Tibial nerve (tissue), 4 donors: ENCODE measurements around the gene YBX2. TPM values are rescaled to one million over a fixed set of nuclear protein-coding genes. Genes with fewer than 3 reads are reported as not detected.

ENCODE experiments used
- DNase-seq, 2 donors: peaks; one replicate each; pipeline ENCODE4 v3.0.0-alpha.2; 2019; ENCODE audit warnings: low spot score in 2 of 2
- H3K27ac ChIP-seq, 4 donors: fragments of 200-600 bp; sonication (generic) in 3 of 4; one replicate each; pipeline ENCODE4 v1.5.1; 2017 to 2019; ENCODE audit warnings: mild to moderate bottlenecking in 1 of 4
- H3K27me3 ChIP-seq, 2 donors: fragments of 200-600 bp; sonication (generic) in 1 of 2; one replicate each; pipeline versions ENCODE4 v1.5.1 to v1.6.0; 2017 to 2019
- H3K36me3 ChIP-seq, 3 donors: fragments of 200-600 bp; sonication (generic); one replicate each; pipeline ENCODE4 v1.5.1; 2018 to 2019
- H3K4me1 ChIP-seq, 4 donors: fragments of 200-600 bp; sonication (generic) in 3 of 4; one replicate each; pipeline ENCODE4 v1.5.1; 2017 to 2019
- H3K4me3 ChIP-seq, 4 donors: fragments of 200-600 bp; sonication (generic) in 3 of 4; one replicate each; pipeline ENCODE4 v1.5.1; 2017 to 2019; ENCODE audit warnings: mild to moderate bottlenecking in 1 of 4, moderate library complexity in 1 of 4
- H3K9me3 ChIP-seq, 4 donors: fragments of 200-600 bp; sonication (generic) in 3 of 4; one replicate each; pipeline ENCODE4 v1.5.1; 2017 to 2019
- CTCF ChIP-seq, 5 experiments: fragments of 200-600 bp in 3 of 5; fragments of 450-650 bp in 2 of 5; sonication (generic) in 3 of 5; IDR thresholded peaks; one replicate each; pipeline ENCODE4 v1.5.1; 2016 to 2019; ENCODE audit warnings: antibody characterized with exemption in 5 of 5, mild to moderate bottlenecking in 3 of 5, moderate library complexity in 2 of 5
- EP300 ChIP-seq, 2 donors: sonication (generic); formaldehyde crosslinking; IDR thresholded peaks; one replicate each; pipeline ENCODE4 v1.6.1; 2017; ENCODE audit warnings: antibody characterized with exemption in 2 of 2, mild to moderate bottlenecking in 1 of 2
- POLR2A ChIP-seq, 2 donors: fragments of 450-650 bp; IDR thresholded peaks; one replicate each; pipeline ENCODE4 v1.6.1; 2017; ENCODE audit warnings: antibody characterized with exemption in 2 of 2, mild to moderate bottlenecking in 2 of 2, moderate library complexity in 2 of 2
- whole genome bisulfite sequencing, 2 donors: methylation state at CpG; one replicate each; pipeline ENCODE4 v1.1.5; 2018; 5-methylcytosine and 5-hydroxymethylcytosine counted together
- total RNA-seq, 4 donors: library from RNA; depleted of rRNA; stranded (reverse); fragments of >200 nt; gene quantifications; one replicate each; pipeline ENCODE4 v1.1.0, GENCODE V29; 2016

YBX2 gene
- total RNA-seq, 4 donors from 2014 or later, result under 0.01 to 2.1 (median 0.52) TPM

DNA sequence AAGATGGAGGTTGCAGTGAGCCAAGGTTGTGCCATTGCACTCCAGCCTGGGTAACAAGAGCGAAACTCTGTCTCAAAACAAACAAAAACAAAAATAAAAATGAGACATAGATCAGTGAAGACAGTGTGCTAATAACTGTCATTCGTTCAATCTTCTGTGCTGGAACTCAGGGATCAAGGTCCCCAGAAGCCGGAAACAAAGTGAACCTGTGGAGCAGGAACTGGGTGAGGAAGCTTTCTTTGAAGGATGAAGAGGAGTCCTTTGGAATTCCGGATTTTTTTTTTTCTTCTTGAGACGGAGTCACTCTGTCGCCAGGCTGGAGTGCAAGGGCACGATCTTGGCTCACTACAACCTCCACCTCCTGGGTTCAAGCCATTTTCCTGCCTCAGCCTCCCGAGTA lies 15.0 kb downstream of the YBX2 start:
- peaks cover 0 to 27% (median 13%) of the 10 kb centered on the region in 4 donors for H3K4me1 ChIP-seq
- H3K9me3 ChIP-seq, result no peaks in the 10 kb centered on the region
- no peak overlapping the region for H3K4me3 ChIP-seq
- no peaks in the 10 kb centered on the region for H3K36me3 ChIP-seq
- DNase-seq, result no peak
- TF ChIP-seq CTCF (IDR thresholded peaks at IDR 0.05) (no peak), EP300 (IDR thresholded peaks at IDR 0.05) (no peak), POLR2A (IDR thresholded peaks at IDR 0.05) (no peak)
- WGBS, 2 donors, result 82 to 87% methylated on average over 8 of the region's 8 CpGs
- H3K27ac ChIP-seq, result peak overlapping the region in 1 of 4 donors; percentile 5
- peaks cover 0 to 18% of the 10 kb centered on the region in 2 donors for H3K27me3 ChIP-seq

DNA sequence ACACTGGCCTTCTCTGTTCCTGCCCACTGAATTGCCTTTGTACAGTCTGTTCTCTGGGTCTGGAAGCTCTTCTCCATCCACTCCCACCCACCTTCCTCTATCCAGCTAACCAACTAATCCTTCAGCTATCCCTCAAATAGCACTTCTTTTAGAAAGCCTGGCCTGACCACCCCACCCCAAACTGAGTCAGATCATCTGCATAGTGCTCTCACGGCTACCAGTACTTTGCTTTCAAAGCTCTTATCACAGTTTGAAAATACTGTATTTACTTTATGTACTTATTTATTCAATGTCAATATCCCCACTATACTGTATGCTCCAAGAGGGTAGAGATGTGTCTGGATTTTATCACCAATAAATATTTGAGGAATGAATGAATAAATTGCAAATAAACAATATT lies 27.7 kb downstream of the YBX2 start:
- peaks cover 0 to 39% of the 10 kb centered on the region in 2 donors for H3K27me3 ChIP-seq

DNA sequence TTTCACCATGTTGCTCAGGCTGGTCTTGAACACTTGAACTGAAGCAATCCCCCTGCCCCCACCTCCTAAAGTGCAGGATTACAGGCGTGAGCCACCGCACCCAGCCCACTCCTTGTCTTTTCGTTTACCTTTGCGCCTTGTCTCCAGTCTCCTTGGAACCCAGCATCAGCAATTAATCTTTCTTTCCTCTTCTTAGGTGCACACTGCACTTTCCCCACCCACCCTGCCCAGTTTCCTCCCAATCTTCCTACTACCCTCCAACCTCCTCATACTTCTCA lies 30.7 kb downstream of the YBX2 start:
- DNase-seq, result no peak
- peaks cover 0 to 38% (median 13%) of the 10 kb centered on the region in 4 donors for H3K4me1 ChIP-seq
- no peaks in the 10 kb centered on the region for H3K9me3 ChIP-seq
- TF ChIP-seq POLR2A (IDR thresholded peaks at IDR 0.05) (no peak), CTCF (IDR thresholded peaks at IDR 0.05) (no peak), EP300 (IDR thresholded peaks at IDR 0.05) (no peak)
- WGBS, 2 donors, result 55 to 56% methylated on average over 4 of the region's 4 CpGs
- peak overlapping the region in 1 of 4 donors; percentile 41 for H3K4me3 ChIP-seq
- peak overlapping the region in 1 of 4 donors; percentile 76 for H3K27ac ChIP-seq
- peaks cover 0 to 55% of the 10 kb centered on the region in 2 donors for H3K27me3 ChIP-seq
- H3K36me3 ChIP-seq, result peaks cover 0 to 13% (median 0%) of the 10 kb centered on the region in 3 donors

More for the DNA sequence above, 27.7 kb downstream of the YBX2 start:
- Histone ChIP-seq H3K9me3 (no peaks in the 10 kb centered on the region), H3K36me3 (no peaks in the 10 kb centered on the region), H3K27ac (no peak overlapping the region), H3K4me3 (no peak overlapping the region), H3K4me1 (peaks cover 0 to 21% (median 4%) of the 10 kb centered on the region in 4 donors)
- TF ChIP-seq CTCF (IDR thresholded peaks at IDR 0.05), result no peak
- no peak for TF ChIP-seq POLR2A (IDR thresholded peaks at IDR 0.05)
- no peak for TF ChIP-seq EP300 (IDR thresholded peaks at IDR 0.05)
- 38 to 42% methylated on average over 1 of the region's 1 CpG for WGBS, 2 donors
- DNase-seq, result no peak

GRCh38 chr17:7262935-7263800 lies 31.3 kb downstream of the YBX2 start:
- no peak for DNase-seq
- H3K27ac ChIP-seq, result peak overlapping the region in 1 of 4 donors; percentile 76
- H3K4me3 ChIP-seq, result peak overlapping the region in 3 of 4 donors; percentile 11 to 41 (median 16)
- peaks cover 0 to 55% of the 10 kb centered on the region in 2 donors for H3K27me3 ChIP-seq
- no peaks in the 10 kb centered on the region for H3K9me3 ChIP-seq
- H3K36me3 ChIP-seq, result peaks cover 0 to 19% (median 0%) of the 10 kb centered on the region in 3 donors
- TF ChIP-seq CTCF (IDR thresholded peaks at IDR 0.05) (no peak), EP300 (IDR thresholded peaks at IDR 0.05) (no peak), POLR2A (IDR thresholded peaks at IDR 0.05) (no peak)
- H3K4me1 ChIP-seq, result peaks cover 0 to 38% (median 13%) of the 10 kb centered on the region in 4 donors
- 9 to 14% methylated on average over 26 of the region's 26 CpGs for WGBS, 2 donors
